B cell (primary cell): ENCODE measurements around the gene PIP5KL1. TPM values are rescaled to one million over a fixed set of nuclear protein-coding genes. Genes with fewer than 3 reads are reported as not detected.
A peak's percentile ranks its signal among the peaks of the same experiment; 100 is the strongest.

Experiments used
- ATAC-seq: fragments of 200-7000 bp; cut with Tn5 transposase; one replicate; pipeline ENCODE4 v1.10.0; 2021; ENCODE audit warnings: low read depth, mild to moderate bottlenecking, moderate number of reproducible peaks, moderate library complexity
- CTCF ChIA-PET: fragments of 350-600 bp; sonication (Branson Sonifier 250); formaldehyde crosslinking; loops from one replicate; lab custom pipeline; 2021; ENCODE audit warnings: antibody characterized with exemption, inconsistent platforms; lab: Charles Lee
- POLR2A ChIA-PET: fragments of 350-600 bp; sonication (Branson Sonifier 250); formaldehyde crosslinking; loops from one replicate; lab custom pipeline; 2021; ENCODE audit warnings: antibody characterized with exemption; lab: Charles Lee
- DNase-seq: peaks from one replicate; pipeline ENCODE4 v3.0.0; 2013
- H2AFZ ChIP-seq: 2 replicates; pipeline ENCODE4 v1.6.1; 2012; ENCODE audit warnings: mild to moderate bottlenecking, low read depth, low read length; ENCODE audit not compliant: insufficient read depth, poor library complexity, severe bottlenecking
- H3K27ac ChIP-seq, 2 donors: 1 replicate in 1 of 2; 2 replicates in 1 of 2; pipeline ENCODE4 v1.5.1; 2012 to 2013; ENCODE audit warnings: low read length in 2 of 2, mild to moderate bottlenecking in 2 of 2, moderate library complexity in 1 of 2
- H3K27me3 ChIP-seq, 4 experiments: fragments of 200-600 bp in 1 of 4; sonication (generic) in 1 of 4; replicated peaks in 1 of 4; 1 replicate in 2 of 4; 2 replicates in 2 of 4; pipeline versions ENCODE4 v1.6.1 to v1.7.0; 2013 to 2016; ENCODE audit warnings: low read length in 3 of 4, mild to moderate bottlenecking in 2 of 4, mixed read lengths in 1 of 4, moderate library complexity in 1 of 4; ENCODE audit not compliant: insufficient read depth in 4 of 4, control insufficient read depth in 3 of 4; ENCODE audit errors: control extremely low read depth in 1 of 4
- H3K36me3 ChIP-seq, 2 experiments: replicated peaks in 1 of 2; 1 replicate in 1 of 2; 2 replicates in 1 of 2; pipeline versions ENCODE4 v1.6.1 to v1.7.1; 2013; ENCODE audit warnings: low read length in 1 of 2; ENCODE audit not compliant: insufficient read depth in 2 of 2, control insufficient read depth in 1 of 2; ENCODE audit errors: control extremely low read depth in 1 of 2, extremely low read depth in 1 of 2
- H3K4me1 ChIP-seq, 2 donors: fragments of 200-600 bp in 1 of 2; sonication (generic) in 1 of 2; 1 replicate in 1 of 2; 2 replicates in 1 of 2; pipeline versions ENCODE4 v1.5.1 to v1.6.1; 2013 to 2017; ENCODE audit warnings: low read length in 2 of 2; ENCODE audit not compliant: control insufficient read depth in 2 of 2, insufficient read depth in 2 of 2
- H3K4me2 ChIP-seq: replicated peaks from 2 replicates; pipeline ENCODE3; 2012; ENCODE audit warnings: mild to moderate bottlenecking, low read depth, low read length; ENCODE audit not compliant: poor library complexity, severe bottlenecking
- H3K4me3 ChIP-seq, 5 experiments: fragments of 200-600 bp in 1 of 5; sonication (generic) in 1 of 5; 1 replicate in 3 of 5; 2 replicates in 2 of 5; pipeline versions ENCODE4 v1.5.1 to v1.7.0; 2011 to 2016; ENCODE audit warnings: low read length in 4 of 5, mild to moderate bottlenecking in 4 of 5, low read depth in 2 of 5, control low read depth in 1 of 5, moderate library complexity in 1 of 5; ENCODE audit not compliant: insufficient read depth in 1 of 5; ENCODE audit errors: control extremely low read depth in 1 of 5, extremely low read depth in 1 of 5
- H3K79me2 ChIP-seq: fragments of 200-600 bp; sonication (generic); one replicate; pipeline ENCODE4 v1.6.0; 2016; ENCODE audit warnings: low read length; ENCODE audit not compliant: control insufficient read depth, insufficient read depth
- H3K9ac ChIP-seq: fragments of 200-600 bp; sonication (generic); 2 replicates; pipeline ENCODE4 v1.6.1; 2017; ENCODE audit warnings: mild to moderate bottlenecking, low read length, moderate library complexity
- H3K9me3 ChIP-seq, 3 donors: one replicate each; pipeline versions ENCODE4 v1.6.1 to v1.7.1; 2013; ENCODE audit warnings: low read length in 2 of 3; ENCODE audit not compliant: control insufficient read depth in 2 of 3, insufficient read depth in 1 of 3; ENCODE audit errors: control extremely low read depth in 1 of 3
- H4K20me1 ChIP-seq: 2 replicates; pipeline ENCODE4 v1.6.0; 2012; ENCODE audit warnings: mild to moderate bottlenecking, low read length; ENCODE audit not compliant: insufficient read depth, control insufficient read depth, poor library complexity, severe bottlenecking
- H3K27ac Mint-ChIP-seq: one replicate; pipeline ENCODE4 v1.8.0; 2021; ENCODE audit warnings: mixed read lengths
- H3K27me3 Mint-ChIP-seq: one replicate; pipeline ENCODE4 v1.8.0; 2021; ENCODE audit warnings: mixed read lengths
- H3K4me1 Mint-ChIP-seq: one replicate; pipeline ENCODE4 v1.8.0; 2021; ENCODE audit warnings: mixed read lengths
- H3K4me3 Mint-ChIP-seq: one replicate; pipeline ENCODE4 v1.8.0; 2021; ENCODE audit warnings: mixed read lengths
- H3K9me3 Mint-ChIP-seq: one replicate; pipeline ENCODE4 v1.8.0; 2022; ENCODE audit warnings: mixed read lengths; ENCODE audit not compliant: insufficient read depth
- CTCF ChIP-seq: fragments of 200-600 bp; IDR thresholded peaks from one replicate; pipeline ENCODE4 v1.8.0; 2022; ENCODE audit warnings: antibody characterized with exemption, mild to moderate bottlenecking
- EZH2 ChIP-seq: IDR thresholded peaks from 2 replicates; pipeline ENCODE4 v1.6.1; 2012; ENCODE audit warnings: borderline replicate concordance, low read depth, mild to moderate bottlenecking, moderate library complexity, low read length; ENCODE audit not compliant: insufficient read depth, poor library complexity, severe bottlenecking
- WGBS: methylation state at CpG from one replicate; pipeline ENCODE4 v1.1.5; 2013; ENCODE audit warnings: missing lambda C conversion rate; ENCODE audit not compliant: insufficient coverage; 5-methylcytosine and 5-hydroxymethylcytosine counted together
- intact Hi-C: fragments of 100-400 bp; cut with micrococcal nuclease; formaldehyde crosslinking; loops from one replicate; pipeline ENCODE4 v1.10.0; 2022
- polyA plus RNA-seq: library from polyadenylated mRNA; depleted of rRNA; stranded (reverse); fragments of >200 nt; gene quantifications from 2 replicates; pipeline ENCODE4 v1.2.3, GENCODE V29; 2012
- total RNA-seq, 2 donors: library from RNA; stranded (reverse); fragments of 120-200 nt in 1 of 2; gene quantifications; 1 replicate in 1 of 2; 2 replicates in 1 of 2; pipeline versions ENCODE4 v1.2.3 to v1.2.4, GENCODE V29; 2013 to 2022

Gene PIP5KL1
- total and polyA plus RNA-seq, 2 donors (not counting 1 experiment from before 2014, with no cell fraction given), result 0.75 to 1.4 TPM

- peaks cover 9% of the 10 kb centered on the region for H3K4me1 Mint-ChIP-seq
- ATAC-seq (no peak), DNase-seq (no peak)
- no peaks in the 10 kb centered on the region for H3K27me3 Mint-ChIP-seq
- peaks cover 6% of the 10 kb centered on the region for H3K9me3 Mint-ChIP-seq
- no peak overlapping the region for H3K4me3 ChIP-seq
- H3K27me3 ChIP-seq, result no peaks in the 10 kb centered on the region
- CTCF ChIA-PET, result interaction anchor here (1.2 to 2.2 kb wide), 4 partner anchors 20 to 31 kb away, joined by 3 to 9 read pairs (median 6); no protein-coding TSS in a partner anchor
- H3K27ac Mint-ChIP-seq, result no peak overlapping the region
- peaks cover 0 to 4% of the 10 kb centered on the region in 2 donors for H3K4me1 ChIP-seq
- TF ChIP-seq EZH2 (no peak), CTCF (no peak)
- no peaks in the 10 kb centered on the region for H3K79me2 ChIP-seq
- H3K9ac ChIP-seq, result no peak overlapping the region
- peaks cover 0 to 56% of the 10 kb centered on the region in 2 experiments for H3K36me3 ChIP-seq
- WGBS, result 100% methylated on average over 3 of the region's 3 CpGs
- POLR2A ChIA-PET, result interaction anchor here (0.9 to 1.3 kb wide), 2 partner anchors 16 to 24 kb away, joined by 3 to 8 read pairs; no protein-coding TSS in a partner anchor
- no peak overlapping the region for H3K4me2 ChIP-seq
- H2AFZ ChIP-seq, result no peak overlapping the region
- H3K9me3 ChIP-seq, result peaks cover 0 to 18% (median 5%) of the 10 kb centered on the region in 3 donors
- no peak overlapping the region for H3K27ac ChIP-seq
- no peak overlapping the region for H3K4me3 Mint-ChIP-seq
- intact Hi-C loops, result no loop called here
- H4K20me1 ChIP-seq, result no peaks in the 10 kb centered on the region
These were observed 40.5 kb downstream of the PIP5KL1 start for GRCh38 chr9:127890053-127890452.

- Histone ChIP-seq H3K4me3 (no peak overlapping the region), H2AFZ (no peak overlapping the region)
These were observed 42.8 kb downstream of the PIP5KL1 start for GRCh38 chr9:127887792-127888191.

More at GRCh38 chr9:127887792-127888191, 42.8 kb downstream of the PIP5KL1 start:
- Histone ChIP-seq H3K36me3 (peaks cover 0 to 39% of the 10 kb centered on the region in 2 experiments), H3K4me2 (no peak overlapping the region), H3K27ac (no peak overlapping the region), H3K4me1 (peaks cover 0 to 6% of the 10 kb centered on the region in 2 donors), H3K79me2 (no peaks in the 10 kb centered on the region), H3K9ac (no peak overlapping the region), H3K9me3 (peaks cover 0 to 2% (median 0%) of the 10 kb centered on the region in 3 donors), H4K20me1 (no peaks in the 10 kb centered on the region), H3K27me3 (no peaks in the 10 kb centered on the region)
- no peak overlapping the region for H3K4me3 Mint-ChIP-seq
- no peaks in the 10 kb centered on the region for H3K9me3 Mint-ChIP-seq
- TF ChIP-seq EZH2 (no peak), CTCF (peak; percentile 22)
- ChIA-PET CTCF (interaction anchor here (1.4 to 2.2 kb wide), 2 partner anchors 19 to 124 kb away, joined by 3 to 5 read pairs; no protein-coding TSS in a partner anchor), POLR2A (no interaction called here)
- intact Hi-C loops, result no loop called here
- ATAC-seq (no peak), DNase-seq (no peak)
- no peaks in the 10 kb centered on the region for H3K27me3 Mint-ChIP-seq
- peaks cover 19% of the 10 kb centered on the region for H3K4me1 Mint-ChIP-seq
- no peak overlapping the region for H3K27ac Mint-ChIP-seq
- 80% methylated on average over 1 of the region's 2 CpGs for WGBS
